GM23248 (cell line): ENCODE measurements around the gene QSOX2. TPM values are rescaled to one million over a fixed set of nuclear protein-coding genes. Genes with fewer than 3 reads are reported as not detected.

ENCODE experiments used
- DNase-seq: peaks from one replicate; pipeline ENCODE4 v3.0.0-alpha.2; 2015
- H2AFZ ChIP-seq: fragments of 200-600 bp; sonication (generic); 2 replicates; pipeline ENCODE4 v1.6.1; 2016; ENCODE audit warnings: antibody characterized with exemption
- H3F3A ChIP-seq: fragments of 200-600 bp; sonication (generic); 2 replicates; pipeline ENCODE4 v1.6.1; 2016; ENCODE audit warnings: mild to moderate bottlenecking, antibody characterized with exemption, mixed run types; ENCODE audit not compliant: insufficient read depth
- H3K27ac ChIP-seq: fragments of 200-600 bp; sonication (generic); 2 replicates; pipeline ENCODE4 v1.5.1; 2016; ENCODE audit warnings: mild to moderate bottlenecking
- H3K27me3 ChIP-seq: fragments of 200-600 bp; sonication (generic); replicated peaks from 2 replicates; pipeline ENCODE4 v1.6.1; 2016; ENCODE audit warnings: mild to moderate bottlenecking; ENCODE audit not compliant: insufficient read depth
- H3K36me3 ChIP-seq: fragments of 200-600 bp; sonication (generic); 2 replicates; pipeline ENCODE4 v1.6.1; 2016; ENCODE audit warnings: low read depth, mild to moderate bottlenecking
- H3K4me1 ChIP-seq: fragments of 200-600 bp; sonication (generic); 2 replicates; pipeline ENCODE4 v1.6.1; 2016; ENCODE audit warnings: mild to moderate bottlenecking; ENCODE audit not compliant: insufficient read depth
- H3K4me2 ChIP-seq: fragments of 200-600 bp; sonication (generic); one replicate; pipeline ENCODE4 v1.6.1; 2016; ENCODE audit warnings: mild to moderate bottlenecking; ENCODE audit not compliant: unreplicated experiment
- H3K4me3 ChIP-seq: fragments of 200-600 bp; sonication (generic); 2 replicates; pipeline ENCODE4 v1.5.1; 2016; ENCODE audit warnings: mild to moderate bottlenecking
- H3K79me2 ChIP-seq: fragments of 200-600 bp; sonication (generic); 2 replicates; pipeline ENCODE4 v1.6.1; 2016; ENCODE audit warnings: mild to moderate bottlenecking; ENCODE audit not compliant: insufficient read depth
- H3K9ac ChIP-seq: fragments of 200-600 bp; sonication (generic); 2 replicates; pipeline ENCODE4 v1.6.1; 2016; ENCODE audit warnings: mild to moderate bottlenecking
- H3K9me2 ChIP-seq: fragments of 200-600 bp; sonication (generic); 2 replicates; pipeline ENCODE4 v1.6.1; 2016; ENCODE audit warnings: mixed run types, mild to moderate bottlenecking, moderate library complexity; ENCODE audit not compliant: insufficient read depth
- H3K9me3 ChIP-seq: fragments of 200-600 bp; sonication (generic); one replicate; pipeline ENCODE4 v1.6.1; 2017; ENCODE audit warnings: low read depth
- H4K20me1 ChIP-seq: fragments of 200-600 bp; sonication (generic); 2 replicates; pipeline ENCODE4 v1.6.0; 2016; ENCODE audit not compliant: insufficient read depth
- EZH2 ChIP-seq: fragments of 200-600 bp; sonication (generic); IDR thresholded peaks from 2 replicates; pipeline ENCODE4 v1.6.1; 2018; ENCODE audit warnings: antibody characterized with exemption, mild to moderate bottlenecking; ENCODE audit not compliant: insufficient read depth, poor library complexity, severe bottlenecking
- EZH2phosphoT487 ChIP-seq: fragments of 200-600 bp; sonication (generic); IDR thresholded peaks from 2 replicates; pipeline ENCODE4 v1.6.1; 2018; ENCODE audit warnings: antibody characterized with exemption, moderate library complexity, mild to moderate bottlenecking, low read depth; ENCODE audit not compliant: insufficient read depth
- WGBS, 2 experiments: methylation state at CpG; one replicate each; pipeline ENCODE4 v1.1.6; 2015 to 2017; ENCODE audit warnings: low lambda C conversion rate in 2 of 2, low coverage in 1 of 2; ENCODE audit errors: missing lambda C conversion rate in 2 of 2; 5-methylcytosine and 5-hydroxymethylcytosine counted together
- in situ Hi-C: fragments of 300-500 bp; cut with MboI; formaldehyde crosslinking; loops from 2 replicates; pipeline ENCODE4 v1.15.0; 2020
- polyA plus RNA-seq: library from polyadenylated mRNA; unstranded; fragments of >200 nt; fragmentation: Nextera tagmentation; extraction: Ambion mirVana; gene quantifications from 2 replicates; pipeline ENCODE4 v1.2.1, GENCODE V29; 2016
- total RNA-seq: library from RNA; depleted of rRNA; stranded (reverse); fragments of >200 nt; shearing (Covaris generic); gene quantifications from 2 replicates; pipeline ENCODE4 v1.2.3, GENCODE V29; 2014

QSOX2 gene
- total and polyA plus RNA-seq, 2 experiments from 2014 or later, result 1.9 to 11.7 TPM

DNA sequence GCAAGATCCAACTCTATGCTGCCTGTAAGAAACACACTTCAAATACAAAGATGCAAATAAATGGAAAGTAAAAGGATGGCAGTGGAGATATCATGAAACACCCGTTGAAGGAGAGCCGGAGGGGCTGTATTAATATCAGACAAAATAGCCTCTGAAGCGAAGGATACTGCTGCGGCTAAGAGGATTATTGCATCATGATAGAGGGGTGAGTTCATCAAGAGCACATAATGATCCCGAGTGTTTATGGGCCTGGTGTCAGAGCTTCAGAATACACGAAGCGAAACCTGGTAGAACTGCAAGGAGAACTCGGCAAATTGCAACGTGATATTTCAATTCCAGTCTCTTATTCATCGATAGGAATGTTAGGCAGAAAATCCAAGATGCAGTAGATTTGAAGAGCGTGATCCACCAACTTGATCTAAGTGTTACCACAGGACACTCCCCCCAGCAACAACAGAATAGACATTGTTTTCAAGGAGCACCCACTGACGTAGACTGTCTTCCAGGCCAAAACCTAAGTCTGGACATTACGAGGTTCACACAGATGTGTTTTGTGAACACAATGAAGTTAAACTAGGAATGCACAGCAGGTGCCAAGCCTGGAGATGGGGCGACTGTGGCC is 27.7 kb upstream of the QSOX2 start:
- Histone ChIP-seq H3K4me1 (no peaks in the 10 kb centered on the region), H3K4me3 (no peak overlapping the region), H2AFZ (no peak overlapping the region), H3K9me2 (no peaks in the 10 kb centered on the region), H3K27ac (no peak overlapping the region), H3F3A (no peaks in the 10 kb centered on the region), H3K4me2 (no peak overlapping the region), H3K27me3 (peaks cover 15% of the 10 kb centered on the region), H3K79me2 (no peaks in the 10 kb centered on the region), H3K36me3 (no peaks in the 10 kb centered on the region), H4K20me1 (no peaks in the 10 kb centered on the region), H3K9me3 (no peaks in the 10 kb centered on the region), H3K9ac (no peak overlapping the region)
- TF ChIP-seq EZH2, result no peak
- no peak for TF ChIP-seq EZH2phosphoT487
- WGBS, 2 experiments, result 69 to 72% methylated on average over 14 of the region's 14 CpGs
- no peak for DNase-seq
- in situ Hi-C loops, result no loop called here

DNA sequence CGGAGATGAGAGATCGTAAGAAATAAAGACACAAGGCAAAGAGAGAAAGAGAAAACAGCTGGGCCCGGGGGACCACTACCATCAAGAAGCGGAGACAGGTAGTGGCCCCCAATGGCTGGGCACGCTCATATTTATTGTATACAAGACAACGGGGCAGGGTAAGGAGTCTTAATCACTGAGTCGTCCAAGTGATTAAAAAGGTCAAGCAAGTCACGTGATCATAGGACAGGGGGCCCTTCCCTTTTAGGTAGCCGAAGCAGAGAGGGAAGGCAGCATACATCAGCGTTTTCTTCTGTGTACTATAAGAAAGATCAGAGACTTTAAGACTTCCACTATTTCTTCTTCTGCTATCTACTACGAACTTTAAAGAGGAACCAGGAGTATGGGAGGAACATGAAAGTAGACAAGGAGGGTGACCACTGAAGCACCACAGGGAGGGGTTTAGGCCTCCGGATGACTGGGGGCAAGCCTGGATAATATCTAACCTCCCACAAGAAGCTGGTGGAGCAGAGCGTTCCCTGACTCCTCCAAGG is 24.6 kb upstream of the QSOX2 start:
- Histone ChIP-seq H3K9me3 (no peaks in the 10 kb centered on the region), H3F3A (no peaks in the 10 kb centered on the region), H3K27me3 (peaks cover 4% of the 10 kb centered on the region), H2AFZ (no peak overlapping the region), H3K9ac (no peak overlapping the region), H3K4me2 (no peak overlapping the region), H3K9me2 (no peaks in the 10 kb centered on the region), H3K27ac (no peak overlapping the region), H3K36me3 (no peaks in the 10 kb centered on the region), H3K79me2 (no peaks in the 10 kb centered on the region), H3K4me3 (no peak overlapping the region), H4K20me1 (no peaks in the 10 kb centered on the region), H3K4me1 (no peaks in the 10 kb centered on the region)
- WGBS, 2 experiments, result 71 to 74% methylated on average over 13 of the region's 13 CpGs
- in situ Hi-C loops, result no loop called here
- DNase-seq, result no peak
- TF ChIP-seq EZH2phosphoT487 (no peak), EZH2 (no peak)

DNA sequence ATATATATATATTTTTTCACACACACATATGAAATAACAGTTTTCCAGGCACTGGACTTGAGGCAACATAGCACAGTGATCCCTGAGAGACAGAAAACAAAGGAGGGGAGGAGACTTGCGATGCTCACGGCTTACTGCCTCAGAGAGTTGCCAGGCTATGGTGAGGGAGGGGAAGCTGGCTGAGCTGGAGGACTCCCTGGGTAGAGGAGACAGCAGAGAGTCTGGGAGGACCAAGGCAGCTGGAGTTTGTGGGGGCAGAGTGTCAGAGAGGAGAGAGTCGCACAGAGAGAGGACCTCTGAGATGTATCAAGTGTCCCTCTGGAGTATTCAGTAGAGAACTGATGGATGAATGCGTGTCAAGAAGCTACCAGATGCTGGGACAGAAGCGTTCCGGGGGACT is 23.1 kb upstream of the QSOX2 start:
- Histone ChIP-seq H3F3A (no peaks in the 10 kb centered on the region), H2AFZ (no peak overlapping the region), H4K20me1 (no peaks in the 10 kb centered on the region), H3K9me3 (no peaks in the 10 kb centered on the region), H3K4me3 (no peak overlapping the region), H3K27me3 (peaks cover 4% of the 10 kb centered on the region), H3K4me2 (no peak overlapping the region), H3K27ac (no peak overlapping the region), H3K9ac (no peak overlapping the region), H3K36me3 (no peaks in the 10 kb centered on the region), H3K9me2 (no peaks in the 10 kb centered on the region), H3K4me1 (no peaks in the 10 kb centered on the region), H3K79me2 (no peaks in the 10 kb centered on the region)
- WGBS, 2 experiments, result 39 to 43% methylated on average over 6 of the region's 6 CpGs
- no peak for DNase-seq
- TF ChIP-seq EZH2phosphoT487 (no peak), EZH2 (no peak)
- in situ Hi-C loops, result no loop called here

DNA sequence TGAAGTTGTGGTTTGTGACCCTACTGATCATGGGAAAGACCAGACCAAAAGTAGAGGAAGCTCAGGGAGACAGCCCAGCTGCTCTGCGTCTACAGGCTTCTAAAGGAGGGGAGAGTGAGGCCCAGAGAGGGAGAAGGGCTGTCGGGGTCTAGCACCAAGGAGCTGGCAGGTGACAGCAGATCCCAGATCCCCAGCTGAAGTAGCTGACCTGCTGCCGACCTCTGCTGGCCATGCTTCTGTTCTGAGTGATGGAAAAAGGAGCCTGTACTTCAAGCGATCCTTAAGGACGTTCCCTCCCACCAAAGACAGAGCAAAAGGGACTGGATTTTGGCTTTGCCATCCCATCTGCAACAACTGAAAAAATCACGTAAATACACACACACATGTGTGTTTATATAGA is 22.7 kb upstream of the QSOX2 start:
- 56 to 63% methylated on average over 6 of the region's 6 CpGs for WGBS, 2 experiments
- Histone ChIP-seq H3K27me3 (peaks cover 4% of the 10 kb centered on the region), H2AFZ (no peak overlapping the region), H3K9me2 (no peaks in the 10 kb centered on the region), H3K36me3 (no peaks in the 10 kb centered on the region), H3K9me3 (no peaks in the 10 kb centered on the region), H3F3A (no peaks in the 10 kb centered on the region), H4K20me1 (no peaks in the 10 kb centered on the region), H3K4me2 (no peak overlapping the region), H3K27ac (no peak overlapping the region), H3K4me1 (no peaks in the 10 kb centered on the region), H3K4me3 (no peak overlapping the region), H3K79me2 (no peaks in the 10 kb centered on the region), H3K9ac (no peak overlapping the region)
- no peak for TF ChIP-seq EZH2
- TF ChIP-seq EZH2phosphoT487, result no peak
- no peak for DNase-seq
- in situ Hi-C loops, result no loop called here
